NCI-H2107 treated with DMSO at 0.1 percent for 48 hours (cell line): Measurements from ENCODE around the gene TTLL12.

Source experiments
- DNase-seq: peaks from one replicate; lab custom pipeline; 2025; ENCODE audit not compliant: unreplicated experiment; lab: John Stamatoyannopoulos, UW

TTLL12 gene

GRCh38 chr22:43186272-43187170 lies at the start of gene TTLL12:
Gene TTLL12, minus strand, starts transcription at chr22:43187134. Its CDS starts 65 bp downstream, at chr22:43187069.
- DNase-seq = no peak

- no peak for DNase-seq
Observed at GRCh38 chr22:43235445-43236409, 48.8 kb upstream of the TTLL12 start.

DNA sequence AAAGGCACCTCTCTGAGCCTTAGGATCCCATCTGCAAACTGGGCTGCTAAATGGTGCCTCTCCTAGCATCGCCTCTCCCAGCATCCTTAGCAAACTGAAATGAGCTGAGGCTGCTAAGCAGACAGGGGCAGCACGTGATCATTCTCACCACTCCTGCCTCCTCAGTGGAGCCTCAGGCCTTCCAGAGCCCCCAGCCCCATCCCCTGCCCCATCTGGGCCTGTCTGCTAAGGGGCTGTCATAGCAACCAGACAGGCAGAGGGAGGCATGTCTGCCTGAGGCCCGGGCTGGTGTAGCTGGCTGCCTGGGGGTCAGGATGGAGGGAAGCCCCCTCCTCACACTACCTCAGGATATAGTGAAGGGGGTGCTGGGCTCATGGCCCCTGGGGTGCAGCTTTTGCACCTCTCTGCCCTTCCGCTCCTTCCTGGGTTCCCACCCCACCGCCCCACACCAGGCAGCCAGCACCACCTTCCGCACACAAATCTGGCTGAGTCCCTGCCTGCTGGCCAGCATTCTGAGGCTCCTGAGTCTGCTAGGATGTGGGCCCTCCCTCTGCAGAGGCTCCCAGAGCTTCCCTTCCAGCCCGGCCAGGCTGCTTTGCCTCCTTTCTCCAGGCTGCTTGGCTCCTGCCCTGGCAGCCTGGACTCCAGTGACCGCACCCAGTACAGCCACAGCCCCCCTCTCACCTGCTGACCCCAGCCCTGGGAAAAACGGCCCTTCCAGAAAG lies 47.5 kb upstream of the TTLL12 start:
- DNase-seq = no peak

- DNase-seq = no peak
Observed at GRCh38 chr22:43233529-43233928, 46.6 kb upstream of the TTLL12 start.

DNA sequence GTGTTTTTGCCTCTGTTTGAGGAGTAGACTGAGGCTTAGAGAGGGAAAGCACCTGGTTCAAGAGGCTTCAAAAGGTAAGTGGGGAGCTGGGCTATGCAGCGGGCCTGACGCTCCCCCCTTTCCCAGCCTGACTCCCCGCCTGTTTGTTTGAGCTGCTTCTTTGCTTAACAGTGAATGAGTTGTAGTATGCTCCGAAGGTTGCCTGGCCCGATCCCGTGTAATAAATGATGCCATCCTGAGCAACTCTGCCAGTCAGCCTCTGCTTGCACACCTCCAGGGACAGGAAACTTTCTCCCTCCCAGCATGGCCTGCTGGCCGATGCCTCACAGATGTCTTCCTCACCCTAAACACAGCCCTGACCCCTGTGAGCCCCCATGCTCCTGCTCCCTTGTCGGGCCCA lies 45.5 kb upstream of the TTLL12 start:
- DNase-seq = no peak

DNA sequence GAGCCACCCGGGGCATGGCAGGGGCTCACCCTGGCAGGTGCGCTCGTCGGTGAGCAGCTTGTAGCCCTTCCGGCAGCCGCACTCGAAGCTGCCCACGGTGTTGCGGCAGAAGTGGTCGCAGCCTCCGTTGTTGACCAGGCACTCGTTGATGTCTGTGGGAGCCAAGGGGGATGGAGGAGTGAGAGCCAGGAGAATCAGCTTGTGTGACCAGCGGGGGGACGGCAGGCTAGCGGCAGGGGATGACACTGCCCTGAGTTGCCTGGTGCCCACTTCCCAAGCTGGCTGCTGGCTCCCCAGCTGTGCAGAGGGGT lies 44.7 kb upstream of the TTLL12 start:
- no peak for DNase-seq

DNA sequence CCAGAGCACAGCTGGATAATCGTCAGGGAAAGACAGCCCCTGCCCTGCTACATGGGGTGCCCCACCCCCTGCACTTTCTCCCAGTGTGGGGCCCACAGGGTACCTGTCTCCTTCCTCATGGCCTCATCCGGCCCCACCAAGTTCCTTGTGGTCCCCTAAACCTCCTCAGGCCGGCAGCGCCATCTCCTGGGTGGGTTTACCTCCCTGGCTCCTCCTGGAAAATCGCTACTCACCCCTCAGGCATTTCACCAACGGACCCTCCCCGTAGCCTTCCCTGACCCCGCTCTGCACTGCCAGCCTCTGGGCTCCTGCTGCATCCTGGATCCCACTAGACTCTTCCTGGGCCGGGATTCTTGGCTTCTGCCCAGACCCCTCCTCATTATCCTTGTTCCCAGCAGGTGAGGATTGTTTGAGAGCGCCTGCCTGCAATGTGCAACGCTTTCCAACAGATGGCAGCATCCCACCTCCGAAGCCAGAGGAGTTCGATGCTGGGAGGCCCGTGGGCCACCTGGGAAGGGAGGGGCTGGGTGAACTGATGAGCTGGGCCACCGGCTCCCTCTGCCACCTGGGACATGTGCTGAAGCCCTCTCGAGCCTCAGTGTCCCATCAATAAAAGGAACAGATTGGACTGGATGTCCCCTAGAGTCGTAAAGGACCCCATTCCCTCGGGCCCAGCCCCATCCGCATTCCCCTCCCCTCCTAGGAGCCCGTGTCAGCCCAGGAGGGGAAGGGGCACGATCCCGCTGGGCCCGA lies 44.2 kb upstream of the TTLL12 start:
- DNase-seq = peak; percentile 47

DNA sequence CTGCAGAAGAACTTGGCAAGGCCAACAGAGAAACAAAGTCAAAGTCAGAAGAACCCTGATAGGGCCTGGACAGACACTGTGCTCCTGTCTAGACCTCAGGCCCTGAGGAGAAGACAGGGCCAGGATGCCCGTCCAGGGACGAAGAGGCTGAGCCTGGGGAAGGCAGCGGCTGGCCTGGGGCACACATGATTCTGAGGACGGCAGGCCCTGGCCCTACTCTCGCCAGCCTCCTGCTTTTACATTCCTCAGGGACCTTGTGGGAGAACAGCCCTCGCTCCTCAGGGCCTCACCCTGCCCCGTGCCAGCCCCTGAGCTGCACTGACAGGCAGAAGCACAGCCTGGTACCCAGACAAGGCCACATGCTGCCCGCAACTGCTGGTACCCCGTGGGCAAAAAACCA lies 43.6 kb upstream of the TTLL12 start:
- no peak for DNase-seq

- no peak for DNase-seq
Observed at GRCh38 chr22:43228863-43229262, 41.9 kb upstream of the TTLL12 start.

DNA sequence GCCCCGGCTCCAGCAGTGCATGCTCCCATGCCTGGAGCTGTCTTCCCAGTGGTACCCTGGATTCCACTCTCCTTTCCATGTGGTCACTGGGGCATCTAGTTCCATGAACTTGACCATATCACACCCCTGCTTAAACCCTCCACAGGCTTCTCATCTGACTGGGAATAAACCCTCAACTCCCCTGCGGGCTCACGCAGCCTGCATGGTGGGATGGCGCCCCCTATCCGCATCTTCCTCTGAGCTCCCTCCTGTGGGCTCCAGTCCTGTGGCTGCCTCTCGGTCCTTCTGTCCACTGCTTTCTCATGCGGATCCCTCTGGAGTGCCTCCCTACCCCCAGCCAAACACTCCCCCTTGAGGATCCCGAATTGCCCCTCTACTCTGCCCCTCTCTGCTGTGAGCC lies 41.4 kb upstream of the TTLL12 start:
- DNase-seq = no peak

GRCh38 chr22:43227239-43227630 lies 40.3 kb upstream of the TTLL12 start:
- no peak for DNase-seq

- no peak for DNase-seq
Observed at GRCh38 chr22:43226377-43227238, 39.7 kb upstream of the TTLL12 start.

- no peak for DNase-seq
Observed at GRCh38 chr22:43225609-43226008, 38.7 kb upstream of the TTLL12 start.

DNA sequence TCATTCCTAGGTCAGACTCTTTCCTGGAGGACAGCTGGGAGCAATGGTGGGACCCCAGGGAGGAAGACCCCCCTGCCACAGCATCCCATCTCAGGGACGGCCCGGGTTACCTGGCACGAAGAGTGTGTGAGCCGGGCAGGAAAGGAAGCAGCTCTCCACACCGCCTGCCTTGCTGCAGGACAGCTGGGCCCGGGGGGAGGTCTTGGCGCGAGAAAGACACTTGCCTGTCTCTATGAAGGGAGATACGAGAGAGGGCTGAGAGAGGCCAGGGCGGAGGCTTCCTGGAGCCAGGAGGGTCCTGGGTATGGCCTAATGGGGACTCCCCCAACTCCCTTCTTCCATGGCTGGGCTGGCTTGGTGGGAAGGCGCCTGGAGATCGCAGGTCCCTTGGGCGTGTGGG lies 36.1 kb upstream of the TTLL12 start:
- no peak for DNase-seq

GRCh38 chr22:43222262-43222661 lies 35.3 kb upstream of the TTLL12 start:
- no peak for DNase-seq

- DNase-seq = no peak
Observed at GRCh38 chr22:43220625-43221380, 33.9 kb upstream of the TTLL12 start.

DNA sequence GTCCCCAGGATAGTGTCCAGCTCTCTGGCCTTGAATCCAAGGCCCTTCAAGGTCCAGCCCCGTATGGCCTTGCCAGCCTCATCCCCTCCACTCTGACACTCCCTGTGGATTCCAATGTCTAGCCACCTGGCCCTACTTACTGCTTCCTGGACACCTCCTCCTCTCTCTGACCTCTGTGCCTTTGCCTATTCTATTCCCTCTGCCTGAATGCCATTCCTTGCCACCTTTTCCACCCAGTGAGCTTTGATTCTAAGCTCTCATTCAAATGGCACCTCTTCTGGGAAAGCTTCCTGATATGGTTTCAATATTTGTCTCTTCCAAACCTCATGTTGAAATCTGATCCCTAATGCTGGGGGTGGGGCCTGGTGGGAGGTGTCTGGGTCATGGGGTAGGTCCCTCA lies 31.9 kb upstream of the TTLL12 start:
- DNase-seq = no peak

- DNase-seq = no peak
Observed at GRCh38 chr22:43217285-43218030, 30.5 kb upstream of the TTLL12 start.
